DMS53 treated with DMSO at 0.1 percent for 48 hours (cell line): ENCODE data around the gene EMX2.
A peak's percentile ranks its signal among the peaks of the same experiment; 100 is the strongest.
"Not testable (repeated sequence)": the region's sequence is repeated elsewhere in the genome, so short reads cannot be mapped to it uniquely, and the experiment has no call there.

Source experiments
- DNase-seq: peaks from one replicate; lab custom pipeline; 2025; ENCODE audit not compliant: unreplicated experiment; lab: John Stamatoyannopoulos, UW

The EMX2 gene

GRCh38 chr10:117542706-117543224 is at the start of gene EMX2:
TSS of gene EMX2 (plus strand) at chr10:117542746. CDS start at chr10:117543268, 522 bp downstream.
- no peak for DNase-seq

GRCh38 chr10:117496031-117496430 is 46.5 kb upstream of the EMX2 start:
- no peak for DNase-seq

- peak; percentile 54 for DNase-seq
Measured at GRCh38 chr10:117496616-117497028, 45.9 kb upstream of the EMX2 start.

DNA sequence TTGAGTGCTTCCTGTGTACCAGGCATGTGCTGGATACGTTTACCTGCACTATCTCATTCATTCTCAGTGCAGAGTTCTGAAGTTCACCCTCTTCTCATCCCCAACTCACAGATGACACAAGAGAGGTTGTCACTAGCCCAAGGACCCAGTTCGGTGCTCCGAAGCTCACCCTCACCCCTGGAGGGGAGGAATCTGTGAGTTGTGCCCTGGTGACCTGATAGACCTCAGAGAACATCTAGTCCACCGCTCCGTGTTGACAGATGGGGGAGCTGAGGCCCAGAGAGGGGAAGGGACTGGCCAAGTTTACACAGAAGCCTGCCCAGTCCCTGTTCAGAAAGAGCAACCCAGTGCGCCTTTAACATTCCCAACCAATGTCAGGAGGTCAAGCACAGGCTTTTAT is 44.8 kb upstream of the EMX2 start:
- DNase-seq = no peak

DNA sequence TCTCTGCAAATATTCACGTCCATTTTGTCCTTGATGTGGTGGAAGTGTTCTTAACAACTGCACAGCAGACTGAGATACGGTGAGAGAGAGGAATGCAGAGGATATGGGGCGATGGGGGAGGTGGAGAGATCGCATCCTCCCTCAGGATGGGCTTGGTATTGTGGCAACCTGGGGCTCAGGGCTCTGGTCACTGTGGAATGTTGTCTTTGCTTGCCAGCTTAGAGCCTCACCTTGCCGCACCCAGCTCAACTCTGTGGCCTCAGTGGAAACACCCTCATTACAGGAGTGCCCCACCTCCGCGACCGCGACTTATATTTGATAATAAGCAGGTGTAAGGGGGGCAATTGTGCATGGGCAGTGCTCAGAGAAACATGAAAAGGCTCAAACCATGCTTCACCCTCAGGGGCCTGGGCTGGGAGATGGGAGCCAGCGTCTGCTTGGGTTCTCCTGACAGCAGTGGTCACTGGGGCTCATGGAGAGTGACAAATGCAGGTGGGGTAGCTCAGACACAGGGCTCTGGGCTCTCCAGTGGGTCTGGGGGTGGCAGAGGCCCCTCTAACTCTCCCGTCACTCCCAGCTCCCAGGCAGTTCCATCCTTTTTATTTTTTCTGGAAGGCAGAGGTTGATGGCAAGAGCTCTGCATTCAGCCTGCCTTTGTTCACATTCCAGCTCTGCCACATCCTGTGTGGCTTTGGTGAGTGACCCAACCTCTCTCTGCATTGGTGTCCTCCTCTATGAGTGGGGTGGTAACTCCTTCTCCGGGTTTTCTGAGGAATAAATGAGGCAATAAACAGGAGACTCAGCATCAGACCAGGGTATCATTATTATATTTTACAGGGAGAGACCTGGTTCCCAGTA is 43.1 kb upstream of the EMX2 start:
- no peak for DNase-seq

GRCh38 chr10:117500456-117500855 is 42.1 kb upstream of the EMX2 start:
- DNase-seq = no peak

- DNase-seq = no peak
Measured at GRCh38 chr10:117501460-117502035, 41.0 kb upstream of the EMX2 start.

DNA sequence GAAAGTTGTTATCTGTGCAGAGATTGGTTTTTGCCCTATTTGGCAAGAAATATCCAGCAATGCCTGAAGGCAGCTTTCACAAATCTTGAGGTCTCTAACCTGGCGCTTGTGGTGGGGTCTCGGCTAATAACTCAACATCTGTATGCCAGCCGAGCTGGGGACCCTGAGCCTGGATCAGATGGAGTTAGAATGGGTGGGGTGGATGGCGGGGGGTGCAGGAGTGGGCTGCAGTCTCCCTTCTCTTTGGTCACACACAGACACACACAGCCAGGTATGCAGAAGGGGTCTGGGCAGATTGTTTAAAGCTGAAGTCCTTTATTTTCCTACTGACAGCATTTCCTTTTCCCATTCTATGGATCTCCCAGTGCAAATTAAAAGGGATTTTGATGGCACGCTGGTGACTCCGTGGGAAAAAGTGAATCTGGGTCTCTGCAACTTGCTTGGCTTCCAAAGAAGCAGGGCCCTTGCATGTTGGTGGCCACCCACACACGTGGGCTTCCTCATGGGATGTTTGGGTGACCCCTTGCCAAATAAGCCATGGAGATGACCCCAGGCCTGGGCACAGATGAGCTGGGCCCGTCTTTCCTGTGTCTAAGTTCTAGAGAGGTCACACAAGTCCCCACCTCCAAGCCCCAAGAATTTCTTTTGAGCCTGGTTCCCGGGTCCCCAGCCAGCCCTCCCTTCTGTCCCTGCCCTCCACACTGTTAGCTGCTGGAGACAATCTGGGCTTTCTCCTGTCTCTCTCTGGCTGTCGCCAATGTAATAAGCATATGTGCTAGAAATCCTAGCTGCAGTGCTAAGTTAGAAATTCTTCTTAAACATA is 39.9 kb upstream of the EMX2 start:
- DNase-seq = no peak

GRCh38 chr10:117503244-117504205 is 39.0 kb upstream of the EMX2 start:
- no peak for DNase-seq

GRCh38 chr10:117504562-117504961 is 38.0 kb upstream of the EMX2 start:
- no peak for DNase-seq

GRCh38 chr10:117507081-117507480 is 35.5 kb upstream of the EMX2 start:
- DNase-seq = not testable (repeated sequence)

- no peak for DNase-seq
Measured at GRCh38 chr10:117509573-117509972, 33.0 kb upstream of the EMX2 start.

DNA sequence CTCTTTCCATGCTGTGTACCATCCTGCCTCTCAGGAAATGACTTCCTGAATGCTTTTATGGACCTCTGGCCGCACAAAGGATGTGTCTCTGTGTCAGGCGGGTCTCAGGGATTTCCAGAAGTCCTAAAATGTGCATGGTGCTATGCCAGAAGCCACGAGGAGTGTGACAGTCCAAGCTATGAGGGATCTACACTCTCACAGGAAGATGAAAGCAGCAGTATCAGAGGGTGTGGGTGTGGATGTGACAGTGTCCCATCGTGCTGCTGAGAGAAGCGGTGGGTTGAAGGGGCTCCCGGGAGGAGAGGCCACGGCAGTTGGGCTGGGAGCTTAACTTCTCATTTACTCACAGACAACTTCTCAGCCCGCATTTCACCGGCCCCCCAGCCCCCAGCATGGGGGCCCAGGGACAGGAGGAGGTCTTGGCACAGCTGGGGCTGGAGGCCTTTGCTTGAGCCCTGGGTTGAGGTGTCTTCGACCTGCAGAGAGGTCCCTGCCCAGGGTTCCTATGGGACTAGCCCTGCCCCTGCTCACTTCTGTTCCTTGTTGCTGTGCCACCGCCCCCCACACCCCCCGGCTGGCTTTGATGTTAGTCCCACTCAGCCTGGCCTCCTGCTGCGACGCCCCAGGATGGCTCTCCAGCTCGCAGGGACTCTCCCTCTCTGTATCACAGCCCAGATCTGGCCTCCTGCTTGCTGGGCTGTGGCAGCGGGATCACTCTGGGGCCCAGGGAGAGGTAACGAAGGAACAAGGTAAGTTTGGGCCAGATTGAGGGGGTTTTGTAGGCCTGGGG is 30.8 kb upstream of the EMX2 start:
- DNase-seq = no peak

- no peak for DNase-seq
Measured at GRCh38 chr10:117514971-117515370, 27.6 kb upstream of the EMX2 start.

DNA sequence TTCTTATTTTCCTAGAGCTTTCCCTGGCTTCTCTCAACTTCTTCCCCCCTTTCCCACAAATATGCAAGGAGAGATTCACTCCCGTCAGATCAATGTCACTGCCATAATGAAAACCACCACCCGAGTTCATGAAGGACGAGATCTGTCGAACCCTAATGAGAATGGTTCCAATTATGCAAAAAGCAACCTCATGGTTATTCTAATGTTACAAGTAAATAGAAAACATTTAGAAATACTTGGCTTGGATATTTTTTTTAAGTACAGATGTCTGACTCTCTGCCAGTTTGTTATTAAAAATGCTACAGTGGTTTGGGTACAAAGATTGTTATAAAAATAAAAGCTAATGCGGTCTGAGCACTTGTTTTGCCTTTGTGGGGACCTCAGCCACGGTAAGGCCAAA is 25.9 kb upstream of the EMX2 start:
- DNase-seq = no peak

- no peak for DNase-seq
Measured at GRCh38 chr10:117518246-117518645, 24.3 kb upstream of the EMX2 start.

- no peak for DNase-seq
Measured at GRCh38 chr10:117519286-117519685, 23.3 kb upstream of the EMX2 start.

DNA sequence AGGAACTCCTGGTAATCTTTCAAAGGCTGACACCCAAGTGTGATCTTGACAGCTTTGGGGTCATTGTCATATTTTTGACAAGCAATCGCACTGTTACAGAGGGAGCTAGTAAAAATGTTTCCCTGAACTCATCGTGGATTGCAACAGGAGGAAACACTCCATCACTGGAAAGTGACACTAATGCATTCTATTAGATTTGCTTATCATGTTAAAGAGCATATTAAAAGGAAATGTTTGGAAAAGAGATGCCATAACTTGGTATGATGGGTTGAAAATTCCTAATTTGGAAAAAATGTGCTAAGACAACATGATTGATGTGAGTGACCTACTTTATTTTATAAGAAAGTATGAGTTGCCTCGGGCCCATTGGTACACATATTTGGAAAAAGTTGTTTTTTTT is 22.7 kb upstream of the EMX2 start:
- no peak for DNase-seq

DNA sequence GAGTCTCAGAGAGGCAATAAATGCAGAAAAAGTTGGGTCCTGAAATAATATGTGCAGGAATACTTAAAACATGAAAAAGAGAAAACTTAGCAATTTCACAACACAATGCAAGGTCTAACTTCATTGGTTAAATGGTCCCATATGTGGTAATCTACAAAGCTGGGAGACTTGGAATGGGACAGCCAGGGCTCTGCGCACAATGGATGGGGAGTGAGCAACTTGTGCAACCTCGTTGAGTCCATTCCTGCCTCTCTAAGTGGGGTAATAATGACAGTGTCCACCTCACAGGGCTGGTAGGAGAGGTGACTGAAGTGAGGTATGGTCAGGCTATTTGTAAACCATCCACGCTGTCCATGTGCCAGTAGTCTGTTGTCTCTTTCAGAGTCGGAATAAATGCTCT is 11.8 kb upstream of the EMX2 start:
- no peak for DNase-seq
